ENCODE data around the gene NPDC1.
A peak's percentile ranks its signal among the peaks of the same experiment; 100 is the strongest.

NPDC1 gene

DNA sequence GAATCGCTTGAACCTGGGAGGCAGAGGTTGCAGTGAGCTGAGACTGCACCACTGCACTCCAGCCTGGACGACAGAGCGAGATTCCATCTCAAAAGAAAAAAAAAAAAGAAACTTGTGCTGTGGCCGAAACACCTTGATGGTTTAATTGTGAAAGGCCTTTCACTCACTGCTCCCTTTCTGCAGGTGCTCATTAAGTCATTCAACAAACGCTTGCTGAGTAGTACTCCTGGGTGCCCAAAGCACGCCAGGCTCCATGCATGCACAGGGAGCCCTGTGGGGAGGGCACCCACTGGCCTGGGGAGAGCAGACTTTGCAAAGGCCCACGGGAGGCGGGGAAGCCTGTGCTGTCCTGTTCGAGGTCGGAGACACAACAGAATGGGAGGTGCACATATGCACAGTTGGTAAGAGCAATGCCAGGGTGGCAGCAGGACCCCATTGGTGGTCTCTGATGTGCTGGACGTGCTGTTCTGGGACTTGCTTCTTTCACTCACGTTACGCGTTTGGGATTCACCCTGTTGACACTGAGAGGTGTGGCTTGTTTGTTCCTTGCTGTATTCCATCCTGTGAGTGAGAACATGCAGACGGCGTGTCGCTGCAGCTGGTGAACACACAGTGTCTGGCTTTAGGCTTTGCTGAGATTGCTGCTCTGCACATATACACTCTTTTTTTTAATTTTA, 10.9 kb upstream of the NPDC1 start:
- DNase-seq (ENCODE audit: low spot score): no peak

DNA sequence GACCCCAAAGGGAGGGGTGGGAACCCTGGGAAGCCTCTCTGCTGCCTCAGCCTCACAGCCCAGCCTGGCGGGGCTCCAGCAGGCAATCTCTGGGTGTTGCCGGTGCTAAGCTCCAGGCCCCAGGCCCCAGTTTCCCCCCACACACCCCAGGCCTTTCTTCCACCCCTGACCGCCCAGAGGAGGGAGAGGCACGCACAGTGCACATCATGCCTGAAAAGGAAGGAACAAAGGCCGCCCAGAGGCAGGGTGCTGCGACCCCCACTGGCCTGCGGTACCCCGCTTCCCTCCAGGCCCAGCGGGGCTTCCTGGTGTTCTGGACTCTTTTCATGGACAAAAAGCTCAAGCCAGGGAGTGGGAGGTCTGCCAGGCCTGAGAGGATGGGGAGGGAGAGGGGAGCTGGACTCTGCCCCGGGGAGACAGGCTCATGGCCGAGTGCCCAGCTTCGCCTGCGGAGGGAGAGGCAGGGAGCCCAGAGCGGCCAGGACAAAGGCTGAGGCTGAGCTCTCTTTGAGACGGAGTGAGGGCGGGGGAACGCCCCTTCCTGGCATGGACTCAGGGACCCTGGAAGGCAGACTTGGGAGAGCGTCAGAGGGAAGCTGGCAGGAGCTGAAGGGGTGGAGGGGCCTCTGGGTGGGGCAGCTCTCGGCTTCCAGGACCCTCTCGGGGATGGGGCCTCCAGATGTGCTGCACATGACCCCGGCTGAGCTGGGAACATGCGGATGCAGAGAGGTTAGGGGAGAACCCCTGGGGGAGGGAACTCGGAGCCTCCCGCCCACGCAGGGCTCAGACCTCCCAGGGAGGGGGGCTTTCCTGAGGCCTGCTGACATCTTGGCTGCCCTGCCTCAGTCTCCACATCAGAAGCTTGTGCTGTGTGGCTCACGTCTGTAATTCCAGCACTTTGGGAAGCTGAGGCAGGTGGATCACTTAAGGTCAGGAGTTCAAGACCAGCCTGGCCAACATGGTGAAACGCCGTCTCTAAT, 9.7 kb upstream of the NPDC1 start:
- no peak for DNase-seq (ENCODE audit: low spot score)

DNA sequence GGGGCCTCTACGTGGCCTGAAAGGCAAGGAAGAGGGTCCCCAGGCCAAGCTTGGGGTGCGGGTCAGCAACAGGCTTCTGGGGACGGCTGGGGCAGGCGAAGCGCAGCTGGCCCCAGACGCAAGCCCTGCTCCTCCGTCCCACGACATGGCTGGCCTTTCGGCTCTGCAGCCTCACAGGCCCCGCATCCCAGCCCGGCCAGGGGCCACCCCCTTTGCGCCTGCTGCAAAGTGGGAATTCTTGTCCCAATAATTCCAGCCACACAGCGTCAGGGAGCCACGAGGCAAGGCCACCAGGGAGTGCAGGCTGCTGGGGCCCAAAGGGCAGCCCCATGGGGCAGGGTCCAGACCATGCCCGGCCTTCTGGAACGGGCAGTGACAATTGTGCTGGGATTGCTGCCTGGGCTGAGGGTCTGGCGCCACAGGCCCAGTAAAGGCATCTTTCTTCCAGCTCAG, 9.0 kb upstream of the NPDC1 start:
- no peak for DNase-seq (ENCODE audit: low spot score)

DNA sequence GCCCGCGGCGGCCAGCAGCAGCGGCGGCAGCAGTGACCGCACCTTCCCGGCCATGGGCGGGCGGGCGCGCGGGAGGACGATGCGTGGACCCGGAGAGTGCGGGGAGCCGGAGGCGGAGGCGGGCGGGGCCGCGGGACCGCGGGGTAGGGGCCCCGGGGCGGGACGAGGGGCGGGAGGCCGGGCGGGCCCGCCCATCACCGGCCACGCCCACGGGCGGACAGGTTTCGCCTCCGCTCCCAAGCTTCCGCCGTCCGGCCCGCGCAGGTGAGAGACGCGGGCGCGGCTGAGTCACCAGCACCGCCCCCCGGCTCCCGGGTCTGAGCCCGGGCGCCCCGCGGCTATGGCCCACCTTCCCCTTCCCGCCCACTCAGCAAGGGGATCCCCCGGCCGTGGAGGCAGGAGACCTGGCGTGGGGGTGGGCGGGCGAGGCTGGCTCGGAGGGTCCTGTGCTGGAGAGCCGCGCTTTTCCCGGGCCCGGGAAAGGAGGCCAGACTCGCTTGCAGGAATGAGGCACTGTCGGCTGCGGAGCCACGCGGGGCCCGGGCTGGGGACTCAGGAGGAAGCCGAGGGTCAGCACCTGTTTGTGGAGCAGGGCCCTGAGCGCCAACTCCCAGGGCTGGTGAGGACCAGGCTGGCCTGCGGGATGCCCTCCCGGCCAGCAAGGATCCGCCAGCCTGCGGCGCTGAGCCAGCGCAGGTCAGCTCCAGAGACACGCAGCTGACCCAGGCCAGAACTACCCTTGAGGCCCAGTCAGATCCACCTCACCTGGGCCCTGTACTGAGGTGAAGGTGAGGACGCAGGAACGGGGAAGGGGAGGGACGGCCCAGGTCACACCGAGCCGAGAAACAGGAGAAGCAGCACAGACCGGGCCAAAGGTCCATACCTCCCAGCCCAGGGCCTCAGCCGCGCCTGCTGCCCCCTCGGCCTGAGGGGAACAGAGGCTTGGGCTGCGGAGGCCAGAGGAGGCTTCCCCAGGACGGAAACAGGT, 8.3 kb upstream of the NPDC1 start, which contains the start of gene ENTPD2:
TSS of gene ENTPD2 (minus strand) at position 118 of the 988 bp plus-strand sequence. CDS start at position 54, 64 bp downstream.
- peak; percentile 70 for DNase-seq (ENCODE audit: low spot score)

DNA sequence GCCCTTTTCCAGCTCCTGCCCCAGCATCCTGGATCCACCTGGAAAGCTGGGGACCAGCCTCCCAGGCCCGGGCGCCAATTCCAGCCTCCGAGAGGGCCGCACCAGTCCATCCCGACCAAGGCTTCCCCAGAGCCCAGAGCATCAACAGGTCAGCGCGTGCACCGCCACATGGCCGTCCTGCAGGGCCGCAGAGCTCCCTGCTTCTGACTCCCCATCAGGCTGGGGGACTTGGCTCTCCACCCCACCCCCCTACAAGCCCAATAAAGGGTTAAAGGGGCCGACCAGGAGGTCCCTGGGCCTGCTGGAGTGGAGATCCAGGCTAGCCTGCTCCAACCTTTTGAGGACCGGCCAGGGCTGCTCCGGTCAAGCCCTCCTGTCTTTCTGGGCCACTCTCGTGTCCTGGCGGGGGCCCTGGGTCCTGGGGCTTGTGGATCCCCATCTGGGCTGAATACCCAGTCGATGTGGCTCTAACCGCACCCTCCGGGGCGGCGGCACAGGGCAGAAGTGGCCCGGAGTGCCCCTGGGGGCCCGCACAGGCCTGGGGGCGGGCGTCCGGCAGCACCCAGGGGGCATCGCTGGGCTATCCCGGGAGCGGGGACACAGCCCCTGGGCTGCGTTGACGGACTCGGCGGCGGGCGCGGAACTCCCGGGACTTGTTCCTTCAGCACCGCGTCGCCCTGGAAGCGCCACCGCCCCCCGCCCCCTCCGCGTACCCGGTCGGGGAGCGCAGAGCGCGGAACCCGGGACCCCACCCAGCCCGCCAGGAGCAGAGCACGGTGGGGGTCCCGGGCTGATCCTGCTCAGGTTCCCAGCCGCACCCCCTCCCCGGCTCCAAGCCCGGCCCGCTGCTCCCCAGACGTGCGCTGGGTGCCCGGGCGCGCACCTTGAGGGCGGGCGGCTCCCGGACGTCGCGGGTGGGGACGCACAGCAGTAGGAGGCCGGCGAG, 7.3 kb upstream of the NPDC1 start:
- no peak for DNase-seq (ENCODE audit: low spot score)

DNA sequence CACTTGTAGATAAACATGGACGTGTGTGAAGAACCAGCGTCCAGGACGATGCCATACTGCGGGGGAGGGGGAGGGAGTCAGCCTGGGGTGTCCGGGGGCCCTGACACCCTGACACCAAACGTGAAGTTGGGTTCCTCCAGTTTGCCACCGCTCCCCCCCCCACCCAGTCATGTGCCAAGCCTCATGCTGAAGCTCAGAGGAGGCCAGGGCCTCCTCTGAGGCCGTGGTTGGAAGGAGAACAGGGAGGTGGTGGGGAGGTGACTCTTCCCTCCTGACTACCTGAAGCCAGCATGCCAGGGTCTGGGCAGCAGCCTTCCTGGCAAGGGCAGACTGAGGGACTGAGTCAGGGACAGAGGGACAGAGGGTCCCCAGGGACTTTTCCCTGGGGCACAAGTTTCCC, 6.3 kb upstream of the NPDC1 start:
- no peak for DNase-seq (ENCODE audit: low spot score)

DNA sequence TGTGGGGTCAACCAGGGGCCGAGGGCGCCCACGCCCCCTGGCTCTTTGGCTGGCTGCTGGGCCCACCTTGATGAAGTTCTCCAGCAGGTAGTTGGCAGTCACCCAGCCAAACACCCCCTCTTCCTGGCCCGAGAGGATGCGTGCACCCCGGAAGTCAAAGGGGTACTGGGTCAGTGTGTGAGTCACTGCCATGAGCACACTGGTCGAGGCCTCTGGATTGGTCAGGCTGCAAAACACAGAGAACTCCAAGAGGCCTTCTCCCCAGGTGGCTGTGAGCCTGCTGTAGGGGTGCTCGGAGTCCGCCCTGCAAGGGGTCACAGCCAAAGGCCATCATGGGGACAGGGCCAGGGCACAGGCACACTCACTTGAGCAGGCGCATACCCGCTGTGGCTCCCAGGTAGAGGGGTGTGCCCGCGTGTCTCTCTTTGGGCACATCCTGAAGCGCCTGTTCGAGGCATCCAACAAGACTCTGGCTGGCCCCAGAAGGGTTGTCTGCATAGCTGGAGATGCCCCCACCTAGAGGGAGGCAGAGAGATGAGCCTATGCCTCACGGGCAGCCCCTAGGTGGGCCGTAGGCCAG, 5.3 kb upstream of the NPDC1 start:
- DNase-seq (ENCODE audit: low spot score): no peak

DNA sequence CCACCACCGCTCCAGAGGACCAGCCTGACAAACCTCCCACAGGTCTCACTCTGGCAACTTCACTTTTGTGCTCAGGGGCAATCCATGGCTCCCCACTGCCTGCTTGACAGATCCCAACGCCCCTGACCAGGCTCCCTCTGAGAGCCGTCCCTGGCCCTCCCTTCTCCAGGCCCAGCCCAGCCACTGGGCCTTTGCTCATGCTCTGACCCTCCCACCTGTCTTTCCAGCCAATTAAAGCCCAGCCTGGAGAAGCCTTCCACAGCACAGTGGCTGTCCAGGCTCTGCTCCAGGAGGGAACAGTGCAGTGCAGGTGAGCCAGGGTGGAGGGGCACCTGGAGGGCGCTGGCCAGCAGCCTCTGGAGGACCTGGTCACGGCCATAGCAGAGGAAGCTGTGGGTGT, 4.6 kb upstream of the NPDC1 start:
- no peak for DNase-seq (ENCODE audit: low spot score)

DNA sequence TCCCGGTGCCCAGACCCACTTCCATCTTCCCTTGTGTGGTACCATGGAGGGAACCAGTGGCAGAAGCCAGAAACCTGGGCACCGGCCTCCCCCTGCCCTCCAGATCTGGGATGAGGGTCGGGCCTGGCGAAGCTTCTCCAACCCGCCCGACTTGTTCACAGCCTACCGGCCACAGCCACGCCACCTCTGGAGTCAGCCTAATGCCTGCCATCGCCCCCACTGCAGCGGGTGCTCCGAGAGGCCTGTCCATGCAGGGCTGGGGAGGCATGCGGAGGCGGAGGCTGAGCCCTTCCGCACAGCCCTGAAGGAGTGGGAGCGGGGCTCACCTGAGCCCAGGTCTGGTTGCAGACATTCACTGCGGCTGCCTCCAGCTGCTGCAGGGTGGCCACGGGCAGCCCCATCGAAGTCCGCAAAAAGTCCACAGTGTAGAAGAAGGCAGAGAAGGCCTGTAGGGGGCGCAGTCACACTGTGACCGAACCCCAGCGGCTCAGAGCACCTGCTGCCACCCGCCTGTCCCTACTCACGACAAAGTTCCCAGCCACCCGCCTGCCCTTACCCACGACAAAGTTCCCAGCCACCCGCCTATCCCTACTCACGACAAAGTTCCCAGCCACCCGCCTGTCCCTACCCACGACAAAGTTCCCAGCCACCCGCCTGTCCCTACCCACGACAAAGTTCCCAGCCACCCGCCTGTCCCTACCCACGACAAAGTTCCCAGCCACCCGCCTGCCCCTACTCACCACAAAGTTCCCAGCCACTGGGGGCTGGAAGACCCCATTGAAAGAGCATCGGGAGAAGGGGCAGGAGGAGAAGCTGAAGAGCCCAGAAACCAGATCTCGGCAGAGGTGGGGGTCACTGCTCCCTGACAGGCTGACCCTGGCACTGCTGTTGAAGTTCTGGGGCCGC, 3.8 kb upstream of the NPDC1 start:
- DNase-seq (ENCODE audit: low spot score): peak; percentile 60

DNA sequence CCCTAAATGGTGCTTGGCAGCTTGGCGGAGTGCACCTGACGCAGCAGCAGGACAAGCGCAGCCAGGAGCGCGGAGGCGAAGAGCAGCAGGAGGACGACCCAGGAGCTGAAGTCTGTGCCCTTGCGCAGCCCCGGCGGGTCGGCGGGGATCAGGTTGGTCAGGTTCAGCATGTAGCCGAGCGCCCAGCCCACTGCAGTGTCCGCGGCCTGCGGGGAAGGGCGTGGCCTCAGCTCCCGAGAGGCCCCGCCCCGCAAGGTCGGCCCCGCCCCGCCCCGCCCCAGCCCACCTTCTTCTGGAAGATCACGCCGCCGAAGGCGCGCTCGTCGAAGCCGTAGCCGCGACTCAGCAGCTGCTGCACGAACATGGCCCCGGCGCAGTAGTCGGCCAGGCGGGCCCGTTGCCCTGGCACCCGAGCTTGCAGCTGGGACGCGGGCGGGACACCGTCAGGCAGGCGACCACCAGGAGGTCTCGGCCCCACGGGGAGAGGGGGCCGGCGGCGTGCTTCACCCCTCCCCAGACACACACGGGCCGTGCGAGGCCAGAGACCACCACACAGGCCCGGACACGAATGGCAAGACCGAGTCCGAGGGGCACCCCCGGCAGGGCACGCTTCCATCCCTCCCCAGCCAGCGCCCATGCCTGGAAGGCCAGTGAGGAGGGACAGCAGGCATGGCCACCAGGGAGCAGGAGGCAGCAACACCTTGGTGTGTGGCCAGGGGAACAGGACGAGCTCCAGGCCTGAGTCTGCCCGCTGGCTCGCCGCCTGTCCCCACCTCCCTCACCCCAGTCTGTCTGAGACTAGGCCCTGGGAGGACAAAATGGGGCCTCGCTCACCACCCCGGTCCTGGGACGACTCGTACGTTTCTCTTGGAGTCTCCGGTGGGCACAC, 2.9 kb upstream of the NPDC1 start:
- DNase-seq (ENCODE audit: low spot score): no peak

DNA sequence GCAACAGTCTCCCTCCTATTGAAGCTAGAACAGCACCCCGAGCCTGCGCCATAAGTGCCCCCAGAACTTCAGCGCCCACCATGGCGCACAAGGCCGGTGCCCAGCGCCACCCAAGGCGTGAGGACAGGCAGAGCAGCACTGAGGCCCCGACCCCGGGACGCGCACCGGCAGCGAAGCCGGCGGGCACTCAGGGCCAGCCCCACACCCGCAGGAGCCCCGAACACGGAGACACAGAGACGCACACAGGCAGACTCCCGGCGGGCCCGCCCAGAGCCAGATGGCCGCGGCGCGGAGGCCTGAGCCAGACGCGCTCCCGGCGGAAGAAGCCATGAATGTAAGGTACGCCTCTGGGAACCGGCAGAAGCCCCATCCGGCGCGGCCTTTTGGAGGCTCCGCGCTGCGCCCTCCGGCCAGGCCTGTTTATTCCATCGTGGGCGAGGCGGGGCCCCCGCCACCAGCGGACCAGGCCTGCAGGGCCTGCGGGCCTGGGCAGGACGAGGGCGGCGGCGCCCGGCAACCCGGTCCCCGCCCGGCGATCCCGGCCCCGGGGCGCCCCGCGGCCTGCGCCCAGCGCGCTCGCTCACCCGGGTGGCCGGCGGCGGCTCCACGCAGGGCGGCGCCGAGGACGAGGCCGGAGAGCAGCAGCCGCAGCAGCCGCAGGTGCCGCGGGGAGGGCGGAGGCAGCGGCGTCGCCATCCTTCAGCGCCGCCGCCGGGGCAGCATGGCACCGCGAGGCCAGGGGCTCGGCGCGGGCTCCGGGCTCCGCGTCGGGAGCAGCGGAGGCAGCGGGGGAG, 486 bp downstream of the NPDC1 start:
- peak; percentile 50 for DNase-seq (ENCODE audit: low spot score)

DNA sequence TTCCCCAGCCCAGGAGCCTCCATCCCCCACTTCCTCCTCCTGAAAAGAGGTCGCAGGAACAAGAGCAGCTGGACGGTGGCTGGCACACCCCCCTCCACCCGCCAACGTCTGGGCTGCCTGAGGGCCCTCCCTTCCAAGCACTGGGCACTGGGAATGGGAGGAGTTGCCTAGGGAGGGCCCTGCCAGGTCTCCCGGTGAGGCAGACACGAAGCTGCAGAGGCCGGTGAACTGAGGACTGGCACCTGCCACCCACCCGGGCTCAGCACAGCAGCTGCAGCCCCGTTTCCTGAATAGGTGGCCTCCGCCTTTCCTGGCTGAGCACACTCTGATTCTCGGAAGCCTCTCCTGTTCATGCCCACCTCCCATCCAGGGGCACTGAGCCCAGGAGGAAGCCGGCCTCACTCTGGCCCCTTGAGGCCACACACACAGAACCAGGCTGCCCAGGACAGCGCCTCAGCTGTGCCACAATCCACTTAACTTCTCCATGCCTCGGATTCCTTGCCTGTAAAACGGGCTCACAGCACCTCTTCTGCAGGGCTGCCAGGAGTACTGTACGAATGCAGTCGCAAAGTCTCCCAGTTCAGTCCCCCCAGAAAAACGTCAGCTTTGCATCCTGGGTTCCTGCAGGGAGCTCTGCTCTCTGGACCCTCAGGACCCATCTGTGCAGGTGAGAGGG, 1.3 kb downstream of the NPDC1 start:
- DNase-seq (ENCODE audit: low spot score): no peak

DNA sequence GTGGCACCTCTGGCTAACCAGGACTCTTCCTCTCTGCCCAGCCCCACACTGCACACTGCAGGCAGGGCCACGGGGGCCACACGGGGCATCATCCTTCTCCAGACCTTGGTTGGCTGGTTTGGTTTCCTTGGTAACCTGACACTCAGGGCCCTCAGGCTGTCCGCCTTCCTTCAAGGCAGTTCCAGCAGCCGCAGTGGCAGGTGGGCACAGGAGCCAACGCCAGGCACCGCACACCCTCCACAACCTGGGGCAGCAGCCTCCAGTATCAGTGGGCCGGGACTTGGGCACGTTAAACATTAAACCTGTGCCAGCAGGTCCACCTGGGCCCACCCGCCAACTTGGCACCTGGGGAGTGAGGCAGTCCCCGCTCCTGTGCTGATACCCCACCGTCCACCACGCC, 1.9 kb downstream of the NPDC1 start:
- no peak for DNase-seq (ENCODE audit: low spot score)

DNA sequence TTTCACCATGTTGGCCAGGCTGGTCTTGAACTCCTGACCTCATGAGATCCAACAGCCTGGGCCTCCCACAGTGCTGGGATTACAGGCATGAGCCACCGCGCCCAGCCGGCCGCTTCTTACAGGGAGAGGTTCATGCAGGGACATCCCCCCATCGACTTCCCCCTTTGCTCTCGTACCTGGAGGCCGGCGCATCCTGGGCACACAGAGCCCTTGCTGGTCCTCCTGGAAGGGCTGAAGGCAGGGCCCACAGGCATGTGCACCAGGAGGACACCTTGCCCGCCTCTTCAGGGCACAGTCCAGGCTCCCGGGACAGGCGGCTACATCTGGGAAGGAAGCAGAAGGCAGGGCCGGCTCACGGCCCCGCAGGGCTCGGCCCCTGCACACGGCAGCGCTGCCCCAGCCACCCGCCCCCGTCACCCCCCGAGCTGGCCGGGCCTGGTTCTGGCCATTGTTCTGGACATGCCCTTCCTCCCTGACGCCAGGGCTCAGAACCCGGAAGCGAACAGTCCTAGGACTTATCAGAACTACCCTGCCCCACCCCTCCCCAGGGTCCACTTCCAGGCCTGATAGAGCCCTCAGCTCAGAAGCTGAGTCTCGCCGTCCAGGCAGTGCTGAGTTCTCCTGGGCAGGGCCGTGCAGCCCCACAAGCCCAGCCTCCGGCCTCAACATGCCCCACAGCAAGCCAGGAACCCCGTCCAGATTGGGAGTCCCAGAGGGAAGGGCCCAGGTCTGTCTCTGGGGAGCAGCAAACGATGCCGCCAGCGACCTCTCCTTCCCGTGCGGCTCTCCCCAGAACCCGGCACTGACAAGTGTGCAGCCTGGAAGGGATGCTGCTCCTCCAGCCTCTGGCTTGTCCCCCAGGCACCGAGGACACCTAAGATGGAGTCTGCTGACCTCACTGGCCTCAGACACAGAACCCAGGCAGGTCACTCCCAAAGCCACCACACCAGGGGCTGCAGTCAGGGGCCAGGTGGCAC, 2.9 kb downstream of the NPDC1 start:
- no peak for DNase-seq (ENCODE audit: low spot score)

DNA sequence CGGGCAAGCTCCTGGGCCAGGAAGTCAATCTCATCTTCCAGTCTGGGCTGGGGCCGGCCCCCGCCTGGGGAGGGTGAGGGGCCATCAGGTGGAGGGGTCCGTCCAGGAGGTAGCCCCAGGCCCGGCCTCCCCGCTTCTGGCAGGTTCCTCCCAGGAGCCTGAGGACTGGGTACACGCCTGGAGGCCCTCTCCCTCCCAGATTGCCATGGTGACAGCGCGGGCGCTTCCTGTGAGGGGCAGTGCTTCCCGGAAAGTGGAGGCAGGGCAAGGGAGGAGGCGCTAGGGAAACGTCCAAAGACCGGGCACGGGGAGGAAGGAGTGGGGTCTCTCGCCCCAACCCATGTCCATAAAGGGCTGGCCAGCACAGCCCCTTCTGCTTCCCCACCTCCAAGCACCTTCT, 4.9 kb downstream of the NPDC1 start:
- no peak for DNase-seq (ENCODE audit: low spot score)

DNA sequence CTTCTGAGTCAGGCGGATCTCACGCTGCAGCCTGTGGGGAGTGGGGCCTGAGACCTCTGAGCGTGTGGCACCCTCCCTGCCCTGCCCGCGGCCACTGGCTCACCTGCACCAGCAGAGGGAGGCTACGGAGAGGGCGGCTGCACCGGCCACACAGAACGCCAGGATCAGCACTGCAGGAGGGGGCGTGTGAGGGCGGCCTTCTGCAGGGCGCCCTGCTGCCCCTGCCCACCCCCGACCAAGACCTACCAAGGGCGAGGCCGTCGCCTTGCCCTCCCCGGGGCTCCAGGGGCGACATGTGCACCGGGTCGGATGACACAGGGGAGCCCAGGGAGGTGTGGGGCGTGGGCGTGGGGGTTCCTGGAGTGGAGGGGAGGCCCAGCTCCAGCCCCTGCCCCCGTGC, 5.4 kb downstream of the NPDC1 start:
- no peak for DNase-seq (ENCODE audit: low spot score)

Measured in SW480 (cell line).